IPS-NIHi7 (cell line): ENCODE measurements around the gene MGST1.
A peak's percentile ranks its signal among the peaks of the same experiment; 100 is the strongest.

Source experiments
- DNase-seq: peaks from one replicate; pipeline ENCODE4 v3.0.0; 2012; ENCODE audit warnings: mixed read lengths; ENCODE audit errors: extremely low spot score

MGST1 gene, protein sequence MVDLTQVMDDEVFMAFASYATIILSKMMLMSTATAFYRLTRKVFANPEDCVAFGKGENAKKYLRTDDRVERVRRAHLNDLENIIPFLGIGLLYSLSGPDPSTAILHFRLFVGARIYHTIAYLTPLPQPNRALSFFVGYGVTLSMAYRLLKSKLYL

DNA sequence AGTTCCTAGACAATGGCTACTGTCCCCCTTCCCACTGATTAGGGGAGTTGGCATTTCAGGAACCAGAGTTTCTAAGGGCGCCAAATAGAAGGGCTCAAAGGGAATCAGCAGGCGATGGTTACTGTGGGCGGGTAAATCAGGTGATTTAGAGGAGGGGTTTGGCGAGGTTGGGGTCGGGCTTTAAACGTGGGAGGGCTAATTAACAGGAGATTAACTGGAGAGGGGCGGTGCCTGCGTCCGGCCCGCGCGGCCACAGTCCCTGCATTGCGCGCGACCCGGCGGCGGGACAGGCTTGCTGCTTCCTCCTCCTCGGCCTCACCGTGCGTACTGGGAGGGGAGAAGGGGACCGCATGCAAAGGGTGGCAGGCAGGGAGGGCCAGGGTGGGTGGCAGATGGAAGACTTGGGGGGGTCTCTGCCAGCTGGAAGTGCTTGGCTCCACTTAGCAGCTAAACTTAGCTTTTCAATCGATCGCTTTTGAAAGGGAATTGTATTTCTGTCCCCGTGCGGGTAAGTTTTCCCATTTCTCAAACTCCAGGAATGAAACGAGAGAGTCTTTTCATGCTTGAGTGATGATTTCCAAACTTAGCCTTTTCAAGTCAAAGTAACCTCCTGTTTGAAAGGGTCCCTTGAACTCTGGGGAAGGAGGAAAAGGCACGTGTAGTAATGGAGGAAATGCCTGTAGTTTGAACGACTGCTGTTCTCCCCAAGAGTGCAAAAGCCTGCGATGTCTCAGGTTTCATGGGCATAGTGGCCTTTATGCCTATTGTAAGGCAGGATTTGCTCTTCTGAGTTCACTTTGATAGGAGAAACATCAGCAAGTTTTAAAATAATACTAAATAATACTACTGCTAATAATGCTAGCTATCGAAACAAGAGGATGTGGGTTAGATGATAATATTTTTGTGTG lies at the start of gene MGST1:
Gene MGST1, plus strand, starts transcription at position 255 of the 908 bp plus-strand sequence. CDS start 6,608 bp downstream, outside the sequence.
- peak; percentile 85 for DNase-seq

DNA sequence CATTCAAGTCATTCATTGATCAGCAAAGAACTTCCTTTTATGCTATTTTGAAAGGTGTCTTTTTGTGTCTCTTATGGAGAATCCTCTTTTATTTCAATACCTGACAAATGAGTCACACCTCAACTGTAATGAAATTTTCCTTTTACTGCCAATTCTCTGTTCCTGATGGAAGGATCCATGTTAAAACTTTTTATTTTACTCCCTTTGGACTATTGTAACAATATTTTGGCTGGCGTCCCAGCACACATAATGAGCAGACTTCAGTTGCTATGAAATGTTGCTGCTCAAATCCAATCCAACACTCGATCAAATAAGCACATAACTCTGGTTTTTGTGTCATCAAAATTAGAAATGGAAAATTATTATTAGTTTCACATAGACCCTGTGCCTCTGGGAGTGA lies 48.0 kb upstream of the MGST1 start:
- no peak for DNase-seq

DNA sequence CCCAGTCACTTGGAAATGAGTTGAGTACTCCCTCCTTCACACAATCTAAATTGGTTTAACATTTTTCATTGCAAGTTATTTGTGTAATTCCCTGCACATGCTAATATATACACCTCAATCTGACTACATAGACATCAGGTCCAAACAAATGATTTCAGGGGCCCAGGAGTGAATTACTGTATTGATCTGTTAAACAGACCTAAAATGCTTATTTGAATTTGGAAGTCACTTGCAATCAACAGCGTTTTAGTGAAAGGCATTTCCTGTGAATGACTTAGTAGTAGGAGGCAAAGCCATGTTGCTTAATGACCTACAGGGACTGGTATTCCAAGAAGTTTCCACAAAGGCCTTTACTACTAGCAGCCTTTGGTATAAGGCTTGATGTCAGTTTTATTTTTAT lies 47.3 kb upstream of the MGST1 start:
- peak; percentile 27 for DNase-seq

DNA sequence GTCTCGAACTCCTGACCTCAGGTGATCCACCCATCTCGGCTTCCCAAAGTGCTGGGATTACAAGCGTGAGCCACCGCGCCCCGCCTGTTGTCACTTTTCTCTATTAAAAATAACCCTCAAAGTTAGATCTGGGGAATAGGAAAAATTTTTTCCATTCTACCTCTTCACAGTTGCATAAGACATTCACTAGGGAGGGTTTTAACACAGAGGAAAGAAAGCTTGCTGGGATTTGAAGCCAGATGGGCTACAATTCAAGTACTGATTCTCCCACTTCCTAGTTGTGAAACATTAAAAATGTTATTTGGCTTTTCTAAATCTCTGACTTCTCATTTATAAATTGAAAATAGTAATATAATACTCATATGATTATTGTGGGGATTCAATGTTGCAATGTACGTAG lies 46.7 kb upstream of the MGST1 start:
- no peak for DNase-seq

DNA sequence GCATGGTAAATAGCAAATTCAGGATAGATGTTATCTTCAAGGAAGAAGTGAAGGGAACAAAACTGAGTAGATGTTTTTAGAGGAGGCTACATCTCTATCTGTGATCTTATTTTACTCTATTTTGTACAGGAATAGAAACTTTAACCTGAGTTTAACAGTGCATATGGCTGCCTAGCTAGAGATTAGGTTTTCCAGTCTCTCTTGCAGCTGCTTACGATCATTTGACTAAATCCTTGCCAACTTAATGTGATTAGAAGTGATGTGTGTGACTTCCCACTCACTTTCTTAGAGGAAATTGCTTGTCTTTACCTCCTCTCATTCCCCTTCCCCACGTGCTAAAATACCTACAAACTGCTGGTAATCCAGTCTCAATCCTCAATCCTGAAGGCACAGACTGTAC lies 43.5 kb upstream of the MGST1 start:
- DNase-seq = no peak

DNA sequence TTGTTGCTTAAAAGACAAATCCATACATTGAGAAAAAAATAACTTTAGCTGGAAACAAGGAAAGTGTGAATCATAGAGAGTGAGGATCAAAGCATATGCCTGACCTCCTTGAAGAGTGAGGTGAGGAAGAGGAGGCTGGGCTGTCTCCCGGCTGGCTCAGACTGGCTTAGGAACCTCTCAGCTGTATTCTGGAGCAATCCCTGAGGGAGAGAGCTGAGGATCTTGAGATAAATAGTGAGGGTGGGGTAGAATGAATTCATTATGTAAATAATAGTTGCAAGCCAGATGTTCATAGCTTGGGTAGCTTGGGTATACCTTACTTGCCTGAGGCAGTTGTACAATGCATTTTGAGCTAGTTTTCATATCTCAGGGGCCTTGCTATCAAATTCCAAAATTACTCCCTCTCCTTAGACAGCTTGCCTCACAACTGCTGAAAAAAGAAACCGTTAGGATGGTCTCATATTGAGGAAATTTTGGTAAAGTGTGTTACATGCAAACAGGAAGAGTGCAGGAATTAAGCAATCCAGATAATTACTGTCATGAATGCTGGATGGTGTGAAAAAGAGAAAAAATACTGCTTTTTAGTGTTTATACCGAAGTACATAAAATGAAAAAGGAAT lies 39.5 kb upstream of the MGST1 start:
- no peak for DNase-seq

DNA sequence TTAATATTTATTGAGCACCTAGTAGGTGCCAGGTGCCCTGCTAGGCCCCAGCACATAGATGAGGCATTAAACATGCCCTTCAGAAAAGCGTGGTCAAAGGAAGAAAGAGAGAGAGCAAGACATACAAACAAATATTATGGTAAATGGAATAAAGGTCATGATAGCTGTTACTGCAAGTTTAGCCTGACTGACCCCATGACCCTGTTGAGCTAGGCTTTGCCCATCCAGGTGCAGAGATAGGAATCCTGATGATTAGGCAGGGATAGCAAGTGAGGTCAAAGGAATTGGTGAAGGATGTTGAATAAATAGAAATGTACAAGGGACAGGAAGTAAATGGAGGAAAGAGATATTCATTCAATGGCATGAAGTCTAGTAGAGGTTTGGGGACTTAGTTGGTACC lies 36.5 kb upstream of the MGST1 start:
- no peak for DNase-seq

DNA sequence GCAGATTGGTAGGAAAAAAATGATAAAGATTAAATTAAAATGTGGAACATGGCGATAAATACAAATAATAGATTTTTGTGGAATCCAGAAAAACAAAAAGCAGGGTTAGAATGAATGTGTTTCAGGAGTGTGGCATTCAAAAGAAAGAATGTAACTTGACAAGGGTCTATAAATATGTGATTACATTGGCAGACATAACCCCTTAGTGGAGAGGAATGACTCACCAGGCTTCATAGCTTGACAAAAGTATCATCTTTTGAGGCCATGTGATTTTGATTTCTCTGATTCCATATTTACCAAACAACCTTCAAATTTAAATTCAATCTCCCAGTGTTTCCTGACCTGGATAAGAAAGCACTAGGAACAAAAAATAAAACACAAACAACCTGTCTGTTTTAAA lies 24.4 kb upstream of the MGST1 start:
- DNase-seq = no peak

DNA sequence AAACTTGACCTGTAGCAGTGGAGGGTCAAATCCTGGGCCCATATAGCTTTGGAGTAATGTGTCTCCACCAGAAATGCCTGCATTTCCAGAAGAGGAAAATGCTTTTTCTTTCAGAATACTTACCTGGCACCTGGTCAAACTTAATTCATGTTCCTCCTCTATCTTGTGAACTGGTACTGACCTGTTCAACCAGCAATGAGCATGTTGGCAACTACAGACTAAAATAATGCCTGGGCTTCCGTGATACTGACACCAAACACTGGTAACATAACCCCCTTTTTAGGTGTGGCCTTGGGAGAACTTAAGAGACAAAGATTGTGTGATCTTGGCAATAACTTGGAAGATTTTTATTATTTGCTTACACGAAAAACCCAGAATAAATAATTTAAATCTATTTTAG lies 23.8 kb upstream of the MGST1 start:
- DNase-seq = no peak

DNA sequence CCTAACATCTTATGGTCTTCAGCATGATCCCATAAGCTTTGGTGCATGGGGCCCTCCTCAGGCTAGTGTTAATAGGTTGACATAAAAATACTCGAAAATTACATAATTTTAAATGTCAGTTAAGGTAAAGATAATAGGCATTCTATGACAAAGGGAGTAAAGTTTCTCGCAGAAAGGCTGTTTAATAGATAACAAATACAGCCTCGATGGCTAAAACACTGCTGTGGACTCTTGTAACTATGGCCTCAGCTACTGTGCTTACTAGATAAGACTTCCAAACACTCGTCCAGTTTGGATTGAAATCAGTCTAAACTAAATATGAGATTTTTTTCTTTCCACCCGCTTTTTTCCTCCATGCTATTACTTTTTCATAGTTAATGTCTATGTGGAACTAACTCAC lies 23.2 kb upstream of the MGST1 start:
- DNase-seq = no peak

DNA sequence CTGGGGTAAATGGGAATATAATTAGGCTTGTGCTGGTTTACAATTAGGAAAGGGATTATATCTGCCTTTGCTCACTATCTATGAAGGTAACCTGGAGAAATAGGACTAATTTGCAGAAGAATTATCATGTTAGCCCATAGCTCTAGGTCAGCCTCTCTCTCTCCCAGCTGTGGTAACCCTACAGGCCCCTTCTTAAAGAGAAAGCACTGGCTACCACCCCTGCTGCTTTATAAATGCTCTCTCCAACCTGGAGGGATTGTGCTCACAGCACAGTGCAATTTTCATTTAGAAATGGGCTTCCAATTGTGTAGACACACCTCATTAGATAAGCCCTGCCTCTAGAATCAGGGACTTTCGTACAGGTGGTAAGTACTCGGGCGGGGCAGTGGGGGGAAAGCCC lies 22.7 kb upstream of the MGST1 start:
- DNase-seq = no peak

DNA sequence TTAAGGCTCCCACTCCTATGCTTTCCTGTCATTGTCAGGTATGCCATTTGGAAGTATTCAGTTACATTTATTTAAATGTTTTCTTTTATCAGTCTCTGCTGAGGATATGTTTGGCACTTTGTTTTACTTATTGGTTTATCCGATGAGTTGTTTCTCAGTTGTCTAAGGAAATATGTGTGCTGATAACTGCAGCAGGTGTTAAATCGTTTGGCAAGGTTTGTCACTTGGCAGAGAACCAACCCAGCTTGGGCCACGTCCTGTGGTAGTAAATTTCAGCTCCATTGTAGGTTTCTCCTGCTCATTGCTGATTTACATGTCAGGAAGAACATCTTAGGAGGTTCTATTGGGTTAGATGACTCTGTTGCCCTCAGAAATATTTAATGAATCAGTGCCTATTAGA lies 22.0 kb upstream of the MGST1 start:
- no peak for DNase-seq

DNA sequence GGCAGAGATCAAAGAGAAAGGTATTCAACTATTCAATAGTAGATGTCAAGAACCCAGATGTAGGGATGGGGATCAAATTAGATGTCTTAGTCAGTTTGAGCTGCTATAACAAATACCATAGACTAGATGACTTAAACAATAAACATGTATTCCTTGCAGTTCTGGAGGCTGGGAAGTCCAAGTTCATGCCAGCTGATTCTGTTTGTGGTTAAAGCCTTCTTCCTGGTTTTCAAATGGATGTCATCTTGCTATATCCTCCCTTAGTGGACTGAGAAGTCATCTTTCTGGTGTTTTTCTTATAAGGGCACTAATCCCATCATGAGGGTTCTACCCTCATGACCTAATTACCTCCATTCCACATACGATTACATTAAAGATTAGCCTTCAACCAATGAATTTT lies 19.5 kb upstream of the MGST1 start:
- DNase-seq = no peak

DNA sequence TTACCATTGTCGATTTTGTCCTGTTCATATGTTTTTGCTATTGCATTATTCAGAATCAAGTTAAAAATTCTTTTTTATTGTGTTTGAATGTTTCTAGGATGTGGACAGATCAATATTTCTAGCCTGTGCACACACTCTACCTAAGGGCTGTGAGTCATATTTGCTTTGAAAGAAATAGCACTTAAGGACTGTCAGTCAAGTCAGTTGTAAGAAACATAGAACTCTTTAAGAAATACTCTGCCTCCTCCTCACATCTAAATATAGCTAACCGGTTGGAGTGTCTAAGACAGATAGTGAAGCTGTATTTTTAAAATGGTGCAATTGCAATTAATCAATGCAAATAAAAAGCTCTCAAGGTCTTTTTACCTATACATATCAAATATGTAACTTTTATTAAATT lies 17.9 kb upstream of the MGST1 start:
- no peak for DNase-seq

DNA sequence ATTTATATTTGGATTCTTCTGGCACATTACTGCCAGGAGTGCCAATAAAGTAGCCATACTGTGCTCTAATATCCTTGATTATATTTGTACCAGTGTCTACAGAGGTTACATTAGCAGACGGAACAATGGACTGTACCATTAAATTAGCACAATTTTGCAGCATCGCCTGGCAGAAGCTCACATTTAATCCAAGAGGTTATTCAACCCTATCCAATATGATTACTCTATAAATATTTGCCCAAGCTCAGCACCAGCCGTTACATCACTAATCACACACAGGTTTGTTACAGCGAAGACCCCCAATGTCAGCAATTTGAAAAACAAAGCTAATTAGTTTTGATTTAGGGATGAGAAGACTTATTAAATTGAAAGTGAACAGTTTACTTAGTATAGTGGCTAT lies 16.9 kb upstream of the MGST1 start:
- no peak for DNase-seq

DNA sequence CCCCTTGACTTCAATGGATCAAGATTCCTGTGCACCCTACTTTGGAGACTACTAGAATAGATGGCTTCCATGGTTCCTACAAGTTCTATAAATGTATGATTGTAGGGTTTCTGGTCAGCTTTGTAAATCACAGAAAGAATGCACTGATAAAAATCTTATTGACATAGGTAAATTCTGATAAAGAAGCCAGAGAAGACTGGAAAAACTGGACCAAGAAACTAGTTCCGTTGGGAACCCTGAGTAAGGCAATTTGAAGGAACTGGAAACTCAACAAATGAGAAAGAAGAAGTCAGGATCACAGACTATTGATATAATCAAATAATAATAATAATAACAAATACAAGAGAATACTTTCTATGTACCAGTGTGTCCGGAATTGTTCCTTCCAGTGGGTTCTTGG lies 15.4 kb upstream of the MGST1 start:
- DNase-seq = no peak

DNA sequence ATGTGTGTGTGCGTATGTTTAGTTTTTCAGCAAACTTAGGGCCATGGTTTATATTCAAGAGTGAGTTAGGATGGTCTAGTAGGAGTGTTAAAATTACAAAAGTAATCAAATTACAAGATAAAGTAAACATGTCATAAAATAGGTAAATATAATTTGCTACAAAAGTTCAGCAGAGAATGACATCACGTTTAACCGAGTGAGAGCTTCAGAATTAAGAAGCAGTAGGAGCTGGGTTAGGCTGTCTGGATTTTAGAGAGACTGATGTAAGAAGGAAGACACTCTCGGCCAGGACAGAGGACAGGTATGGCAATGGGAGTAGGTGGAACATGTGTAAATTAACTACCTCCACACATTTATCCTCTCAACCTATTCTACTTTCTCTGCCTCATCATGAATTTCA lies 11.6 kb upstream of the MGST1 start:
- no peak for DNase-seq

DNA sequence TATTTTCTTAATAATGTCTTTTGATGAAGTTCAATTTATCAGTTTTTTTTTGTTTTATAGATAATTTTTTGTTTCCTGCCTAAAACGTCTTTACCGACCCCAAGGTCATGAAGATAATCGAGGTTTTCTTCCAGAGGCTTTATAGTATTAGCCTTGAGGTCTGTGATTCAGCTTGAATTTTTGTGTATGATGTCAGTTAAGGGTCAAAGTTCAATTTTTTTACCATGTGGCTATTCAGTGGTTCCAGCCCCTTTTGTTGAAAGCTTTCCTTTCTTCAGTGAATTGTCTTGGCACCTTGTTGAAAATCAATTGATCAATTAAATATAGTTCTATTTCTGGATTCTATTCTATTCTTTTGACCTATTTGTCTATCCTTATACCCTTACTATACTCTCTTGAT lies 3.2 kb upstream of the MGST1 start:
- no peak for DNase-seq

DNA sequence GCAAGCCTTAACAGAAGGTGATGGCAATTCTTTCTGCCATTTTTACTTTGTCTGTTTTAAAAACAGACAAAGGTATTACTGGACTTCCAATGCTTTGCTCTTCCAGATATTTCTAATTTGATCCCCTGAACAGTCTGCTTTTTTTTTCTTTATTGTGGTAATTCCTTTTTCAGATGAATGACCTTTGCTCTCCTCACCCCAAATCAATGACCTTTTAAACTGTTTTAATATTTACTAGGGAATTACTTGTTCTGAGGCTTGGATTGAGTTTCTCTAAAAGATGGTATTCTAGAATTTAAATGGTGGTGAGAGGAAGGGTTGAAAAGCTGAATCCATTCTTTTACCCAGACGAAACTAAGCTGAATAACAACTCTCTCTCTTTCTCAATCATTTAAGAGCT lies 2.3 kb upstream of the MGST1 start:
- DNase-seq = no peak

DNA sequence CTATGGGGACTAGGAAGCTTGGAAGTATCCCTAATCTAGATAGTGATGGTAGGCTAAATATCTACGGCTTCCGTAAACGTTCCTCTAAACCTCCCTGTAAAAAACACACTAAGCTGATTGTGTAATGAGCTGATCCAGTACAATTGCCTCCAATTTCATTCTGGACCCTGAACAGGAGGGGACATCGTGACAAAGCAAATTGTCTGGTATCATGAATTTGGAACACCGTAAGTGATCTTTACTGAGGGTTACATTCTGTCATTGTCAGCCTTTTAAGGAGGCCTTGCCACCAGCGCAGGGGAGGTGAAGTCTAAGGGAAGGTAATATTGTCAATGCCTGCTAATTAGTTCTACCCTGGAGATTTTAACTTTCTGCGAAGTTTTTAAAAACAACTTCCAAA lies 487 bp upstream of the MGST1 start:
- DNase-seq = no peak

DNA sequence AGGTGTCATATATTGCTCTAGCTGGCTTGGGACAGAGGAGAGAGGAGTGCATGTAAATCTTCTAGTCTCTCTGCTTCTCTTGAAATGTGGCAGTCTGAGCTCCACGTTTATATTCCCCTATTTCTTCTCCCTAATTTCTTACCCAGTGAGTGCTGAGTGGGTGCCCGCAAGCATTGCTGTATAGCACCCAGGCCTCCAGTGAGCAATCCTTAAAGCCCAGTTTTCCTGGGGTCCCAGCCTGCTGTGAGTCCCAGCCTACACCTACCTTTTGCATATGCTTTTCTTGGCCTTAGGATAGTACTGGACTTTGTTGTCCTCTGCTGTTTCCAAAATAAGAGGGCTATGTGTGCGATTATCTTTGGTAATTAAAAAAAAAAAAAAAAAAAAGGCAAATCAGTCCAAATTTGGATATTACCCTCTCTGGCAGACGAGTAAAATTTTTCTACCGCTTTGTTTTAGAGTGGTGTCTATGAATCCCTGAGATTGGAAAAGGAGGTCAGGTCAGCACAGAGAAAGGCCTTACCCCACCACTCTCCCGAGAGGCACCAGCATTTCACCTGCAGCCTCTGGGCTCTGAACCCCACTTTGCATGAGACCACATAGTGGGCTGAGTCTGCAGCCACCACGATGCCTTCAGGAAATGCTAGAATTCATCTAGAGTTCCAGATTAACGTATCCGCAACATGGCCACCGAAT lies 1.1 kb downstream of the MGST1 start:
- DNase-seq = no peak

DNA sequence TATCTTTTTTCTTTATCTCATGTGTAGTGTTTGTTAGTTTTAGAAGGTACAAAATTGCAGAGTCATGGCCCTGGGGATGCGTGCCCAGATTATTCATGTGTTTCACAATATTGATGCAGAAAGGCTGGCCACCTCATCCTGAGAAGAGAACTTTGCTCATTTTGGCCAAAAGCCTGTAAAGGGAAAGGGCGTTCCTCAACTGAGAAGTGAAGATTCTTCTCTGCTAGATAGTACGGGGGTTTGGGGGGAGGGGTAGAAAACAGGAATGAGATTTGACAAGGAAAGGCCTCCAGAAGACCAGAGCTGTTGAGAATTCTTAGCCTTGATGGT lies 1.7 kb downstream of the MGST1 start:
- DNase-seq = peak; percentile 11

DNA sequence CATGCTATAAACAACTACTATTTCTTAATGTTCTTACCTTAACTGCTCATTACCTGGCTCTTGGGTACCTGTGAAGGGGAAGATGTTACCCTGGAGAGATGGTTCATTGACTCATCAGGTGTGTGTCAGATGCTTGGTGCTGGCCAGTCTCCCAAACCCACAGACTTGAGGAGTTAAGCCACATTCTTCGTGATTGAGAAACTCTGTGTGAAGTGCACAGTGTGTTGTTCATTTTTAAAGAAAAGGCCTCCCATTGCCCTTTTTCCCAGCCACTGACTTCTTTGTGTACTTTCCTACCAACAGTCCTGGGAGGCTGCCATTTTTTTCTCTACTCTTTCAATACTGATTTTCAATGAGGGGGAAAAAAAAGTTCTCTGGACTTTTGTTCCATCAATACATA lies 3.2 kb downstream of the MGST1 start:
- no peak for DNase-seq
